HCT116 (cell line): ENCODE measurements around the gene AGPAT2.

Experiments
- ATF3 ChIP-seq: IDR thresholded peaks from 2 replicates; pipeline ENCODE4 v1.6.1; 2012
- EZH2 ChIP-seq: fragments of 200-600 bp; sonication (generic); IDR thresholded peaks from 2 replicates; pipeline ENCODE4 v1.6.1; 2017; ENCODE audit warnings: antibody characterized with exemption, mixed run types
- POLR2A ChIP-seq: IDR thresholded peaks from 2 replicates; pipeline ENCODE4 v1.7.0; 2011; ENCODE audit warnings: borderline replicate concordance; ENCODE audit not compliant: insufficient read depth, insufficient read length; ENCODE audit errors: extremely low read depth
- YY1 ChIP-seq: IDR thresholded peaks from 2 replicates; pipeline ENCODE4 v1.6.1; 2011; ENCODE audit warnings: low read length, low read depth, moderate library complexity, mild to moderate bottlenecking; ENCODE audit not compliant: insufficient replicate concordance; ENCODE audit errors: extremely low read depth

- TF ChIP-seq POLR2A, result no peak
- TF ChIP-seq ATF3, result no peak
- TF ChIP-seq EZH2, result no peak
- TF ChIP-seq YY1, result no peak
These were observed 2.9 kb downstream of the AGPAT2 start for GRCh38 chr9:136684339-136684738.
